Osteoblast (primary cell): ENCODE results near the gene PPY. TPM values are rescaled to one million over a fixed set of nuclear protein-coding genes. Genes with fewer than 3 reads are reported as not detected.

ENCODE experiments used
- DNase-seq: peaks from one replicate; pipeline ENCODE4 v3.0.0; 2011; ENCODE audit warnings: low spot score, mixed read lengths; ENCODE audit not compliant: insufficient read length; ENCODE audit errors: missing footprints
- H2AFZ ChIP-seq: 2 replicates; pipeline ENCODE4 v1.6.0; 2011; ENCODE audit warnings: mild to moderate bottlenecking, low read length
- H3K27ac ChIP-seq: 2 replicates; pipeline ENCODE4 v1.5.1; 2011; ENCODE audit warnings: mild to moderate bottlenecking, low read depth, low read length, moderate library complexity
- H3K27me3 ChIP-seq: 2 replicates; pipeline ENCODE4 v1.6.0; 2012; ENCODE audit warnings: mild to moderate bottlenecking, control low read depth, inconsistent platforms, low read length, moderate library complexity; ENCODE audit not compliant: insufficient read depth
- H3K36me3 ChIP-seq: 2 replicates; pipeline ENCODE4 v1.5.1; 2011; ENCODE audit warnings: mild to moderate bottlenecking, low read length, control low read depth, moderate library complexity; ENCODE audit not compliant: insufficient read depth
- H3K4me1 ChIP-seq: 2 replicates; pipeline ENCODE4 v1.5.1; 2011; ENCODE audit warnings: mild to moderate bottlenecking, low read length, control low read depth, moderate library complexity; ENCODE audit not compliant: insufficient read depth
- H3K4me2 ChIP-seq: 2 replicates; pipeline ENCODE4 v1.6.0; 2011; ENCODE audit warnings: mild to moderate bottlenecking, low read length; ENCODE audit not compliant: insufficient read depth
- H3K4me3 ChIP-seq: fragments of 200-600 bp; sonication (generic); 3 replicates; pipeline ENCODE4 v1.5.1; 2012; ENCODE audit warnings: mild to moderate bottlenecking, low read length, inconsistent platforms; ENCODE audit not compliant: insufficient read depth
- H3K79me2 ChIP-seq: 2 replicates; pipeline ENCODE4 v1.6.0; 2012; ENCODE audit warnings: mild to moderate bottlenecking, low read length, control low read depth, inconsistent platforms; ENCODE audit not compliant: insufficient read depth
- H3K9me3 ChIP-seq: 2 replicates; pipeline ENCODE4 v1.5.1; 2011; ENCODE audit warnings: low read depth, low read length, control low read depth
- H4K20me1 ChIP-seq: 2 replicates; pipeline ENCODE4 v1.6.0; 2012; ENCODE audit warnings: mild to moderate bottlenecking, low read length, control low read depth; ENCODE audit not compliant: insufficient read depth
- total RNA-seq: library from RNA; depleted of rRNA; stranded (reverse); fragments of >200 nt; gene quantifications from 2 replicates; pipeline ENCODE4 v1.2.3, GENCODE V29; 2012
- TF ChIP-seq, protein P1 (sequence below): IDR thresholded peaks from 2 replicates; pipeline ENCODE4 v1.5.1; 2011; ENCODE audit warnings: mild to moderate bottlenecking, low read depth, low read length, moderate library complexity; ENCODE audit errors: extremely low read depth

PPY gene
- total RNA-seq, 1 donor, result not detected

GRCh38 chr17:43892647-43892952, 49.7 kb downstream of the PPY start:
- Histone ChIP-seq H3K79me2 (no peaks in the 10 kb centered on the region), H2AFZ (no peak overlapping the region), H3K27ac (no peak overlapping the region), H4K20me1 (no peaks in the 10 kb centered on the region), H3K4me1 (no peaks in the 10 kb centered on the region), H3K27me3 (no peaks in the 10 kb centered on the region), H3K4me3 (no peak overlapping the region), H3K9me3 (no peaks in the 10 kb centered on the region), H3K36me3 (no peaks in the 10 kb centered on the region), H3K4me2 (no peak overlapping the region)
- TF ChIP-seq, protein P1, sequence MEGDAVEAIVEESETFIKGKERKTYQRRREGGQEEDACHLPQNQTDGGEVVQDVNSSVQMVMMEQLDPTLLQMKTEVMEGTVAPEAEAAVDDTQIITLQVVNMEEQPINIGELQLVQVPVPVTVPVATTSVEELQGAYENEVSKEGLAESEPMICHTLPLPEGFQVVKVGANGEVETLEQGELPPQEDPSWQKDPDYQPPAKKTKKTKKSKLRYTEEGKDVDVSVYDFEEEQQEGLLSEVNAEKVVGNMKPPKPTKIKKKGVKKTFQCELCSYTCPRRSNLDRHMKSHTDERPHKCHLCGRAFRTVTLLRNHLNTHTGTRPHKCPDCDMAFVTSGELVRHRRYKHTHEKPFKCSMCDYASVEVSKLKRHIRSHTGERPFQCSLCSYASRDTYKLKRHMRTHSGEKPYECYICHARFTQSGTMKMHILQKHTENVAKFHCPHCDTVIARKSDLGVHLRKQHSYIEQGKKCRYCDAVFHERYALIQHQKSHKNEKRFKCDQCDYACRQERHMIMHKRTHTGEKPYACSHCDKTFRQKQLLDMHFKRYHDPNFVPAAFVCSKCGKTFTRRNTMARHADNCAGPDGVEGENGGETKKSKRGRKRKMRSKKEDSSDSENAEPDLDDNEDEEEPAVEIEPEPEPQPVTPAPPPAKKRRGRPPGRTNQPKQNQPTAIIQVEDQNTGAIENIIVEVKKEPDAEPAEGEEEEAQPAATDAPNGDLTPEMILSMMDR, result no peak
- no peak for DNase-seq

GRCh38 chr17:43891851-43892646, 50.2 kb downstream of the PPY start:
- Histone ChIP-seq H3K4me3 (no peak overlapping the region), H3K36me3 (no peaks in the 10 kb centered on the region), H3K4me1 (no peaks in the 10 kb centered on the region), H3K79me2 (no peaks in the 10 kb centered on the region), H3K27ac (no peak overlapping the region), H2AFZ (no peak overlapping the region), H3K27me3 (no peaks in the 10 kb centered on the region), H3K9me3 (no peaks in the 10 kb centered on the region), H4K20me1 (no peaks in the 10 kb centered on the region), H3K4me2 (no peak overlapping the region)
- TF ChIP-seq, protein P1, result no peak
- no peak for DNase-seq

Other genes starting within 250 kb of the PPY start
- gene SOST, start 183.7 kb downstream of the PPY start, total RNA-seq, result not detected in 2 replicates
- 67.8 and 68.8 TPM in 2 replicates for gene DUSP3, start 163.5 kb downstream of the PPY start, total RNA-seq
- gene CFAP97D1, start 162.0 kb downstream of the PPY start, total RNA-seq, result under 0.01 TPM in 1 of 2 replicates, not detected in the other
- gene MPP3, start 109.3 kb downstream of the PPY start, total RNA-seq, result 6.2 and 7.1 TPM in 2 replicates
- not detected in 2 replicates for gene CD300LG, start 95.3 kb downstream of the PPY start, total RNA-seq
- 0.59 and 0.72 TPM in 2 replicates for gene MPP2, start 34.9 kb downstream of the PPY start, total RNA-seq
- gene PYY, start 11.5 kb upstream of the PPY start, total RNA-seq, result not detected in 2 replicates
- gene NAGS, start 62.1 kb upstream of the PPY start, total RNA-seq, result 0.36 and 0.59 TPM in 2 replicates
- gene TMEM101, start 72.5 kb upstream of the PPY start, total RNA-seq, result 41.3 and 47.8 TPM in 2 replicates
- gene LSM12, start 124.2 kb upstream of the PPY start, total RNA-seq, result 59.0 and 65.4 TPM in 2 replicates
- 19.7 and 23.5 TPM in 2 replicates for gene G6PC3, start 128.3 kb upstream of the PPY start, total RNA-seq
- gene HDAC5, start 181.2 kb upstream of the PPY start, total RNA-seq, result 69.2 and 85.4 TPM in 2 replicates
- gene HROB, start 199.5 kb upstream of the PPY start, total RNA-seq, result 1.8 TPM in 2 replicates
- gene ASB16, start 228.2 kb upstream of the PPY start, total RNA-seq, result not detected in 2 replicates
- gene TMUB2, start 244.5 kb upstream of the PPY start, total RNA-seq, result 27.1 and 27.9 TPM in 2 replicates